ENCODE results near the gene MAP3K10.

- TF ChIP-seq GATA2 (IDR thresholded peaks at IDR 0.05; ENCODE audit: low read depth, low read length), result no peak
- no peak for TF ChIP-seq GATA3 (IDR thresholded peaks at IDR 0.05; ENCODE audit: low read depth, low read length)
These were observed 53.5 kb downstream of the MAP3K10 start for GRCh38 chr19:40244579-40245317.
